GM19372 (cell line): ENCODE results near the gene BAG5.
"Not testable (repeated sequence)": the region's sequence is repeated elsewhere in the genome, so short reads cannot be mapped to it uniquely, and the experiment has no call there.

Experiments
- ATAC-seq: cut with Tn5 transposase; IDR thresholded peaks from one replicate; pipeline ENCODE4 v1.9.1; 2021; ENCODE audit warnings: mild to moderate bottlenecking, low read depth, moderate library complexity; ENCODE audit not compliant: unreplicated experiment

Gene BAG5, protein sequence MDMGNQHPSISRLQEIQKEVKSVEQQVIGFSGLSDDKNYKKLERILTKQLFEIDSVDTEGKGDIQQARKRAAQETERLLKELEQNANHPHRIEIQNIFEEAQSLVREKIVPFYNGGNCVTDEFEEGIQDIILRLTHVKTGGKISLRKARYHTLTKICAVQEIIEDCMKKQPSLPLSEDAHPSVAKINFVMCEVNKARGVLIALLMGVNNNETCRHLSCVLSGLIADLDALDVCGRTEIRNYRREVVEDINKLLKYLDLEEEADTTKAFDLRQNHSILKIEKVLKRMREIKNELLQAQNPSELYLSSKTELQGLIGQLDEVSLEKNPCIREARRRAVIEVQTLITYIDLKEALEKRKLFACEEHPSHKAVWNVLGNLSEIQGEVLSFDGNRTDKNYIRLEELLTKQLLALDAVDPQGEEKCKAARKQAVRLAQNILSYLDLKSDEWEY

DNA sequence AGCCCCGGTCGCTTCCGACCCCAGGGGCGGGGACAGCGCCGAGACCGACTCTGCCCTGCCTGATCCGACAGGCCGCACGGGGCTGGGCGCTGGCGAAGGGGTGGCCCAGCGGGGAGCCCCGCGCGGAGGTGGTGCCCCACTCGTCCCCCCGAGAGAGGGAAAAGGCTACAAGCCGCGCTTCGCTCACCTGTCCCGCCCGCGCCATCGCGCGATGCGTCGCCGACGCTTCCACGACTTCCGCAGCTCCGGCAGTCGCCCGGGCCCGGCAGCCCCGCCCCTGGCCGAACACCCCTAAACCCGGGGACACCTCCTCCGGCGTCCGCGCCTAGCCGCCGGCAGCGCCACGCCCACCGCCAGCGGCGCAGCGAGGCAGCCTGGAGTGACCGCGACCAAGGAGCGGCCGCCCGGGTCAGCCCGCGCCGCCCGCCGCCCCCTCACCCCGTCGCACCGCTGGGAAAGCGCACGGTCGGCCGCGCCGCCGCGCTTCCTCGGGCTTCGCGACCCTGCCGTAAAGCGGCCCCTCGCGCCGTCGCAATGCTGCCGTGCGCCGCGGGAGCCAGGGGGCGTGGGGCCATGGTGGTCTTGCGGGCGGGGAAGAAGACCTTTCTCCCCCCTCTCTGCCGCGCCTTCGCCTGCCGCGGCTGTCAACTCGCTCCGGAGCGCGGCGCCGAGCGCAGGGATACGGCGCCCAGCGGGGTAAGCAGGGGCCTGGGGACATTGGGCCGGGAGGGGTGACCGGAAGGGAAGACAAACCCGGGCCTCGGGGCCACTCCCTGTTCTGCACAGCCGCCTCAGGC, at the start of gene BAG5, which contains the start of gene COA8:
Gene BAG5 (minus strand): TSS at position 229 of the 797 bp plus-strand sequence. CDS start 1,493 bp downstream, outside the sequence.
Gene COA8 (plus strand): TSS at position 532 of the 797 bp plus-strand sequence. CDS start 42 bp downstream, at position 574.
- peak; percentile 67 for ATAC-seq

DNA sequence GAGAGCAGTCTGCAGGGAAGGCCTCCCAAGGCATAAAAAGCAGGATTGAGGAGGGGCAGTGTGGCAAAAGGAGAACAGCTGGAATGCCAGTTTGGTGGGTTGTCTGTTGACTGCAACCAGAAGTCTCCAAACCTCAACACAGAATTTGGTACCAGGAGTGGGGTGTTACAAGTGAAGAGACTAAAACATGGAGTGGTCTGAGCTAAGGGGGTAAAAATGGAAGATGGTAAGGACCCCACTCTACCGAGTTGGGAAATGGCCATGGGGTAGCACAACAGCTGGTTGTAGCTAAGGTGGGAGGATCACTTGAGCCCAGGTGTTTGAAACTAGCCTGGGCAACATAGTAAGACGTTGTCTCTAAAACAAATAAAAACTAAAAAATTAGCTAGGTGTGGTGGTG, 48.8 kb upstream of the BAG5 start:
- ATAC-seq = no peak

DNA sequence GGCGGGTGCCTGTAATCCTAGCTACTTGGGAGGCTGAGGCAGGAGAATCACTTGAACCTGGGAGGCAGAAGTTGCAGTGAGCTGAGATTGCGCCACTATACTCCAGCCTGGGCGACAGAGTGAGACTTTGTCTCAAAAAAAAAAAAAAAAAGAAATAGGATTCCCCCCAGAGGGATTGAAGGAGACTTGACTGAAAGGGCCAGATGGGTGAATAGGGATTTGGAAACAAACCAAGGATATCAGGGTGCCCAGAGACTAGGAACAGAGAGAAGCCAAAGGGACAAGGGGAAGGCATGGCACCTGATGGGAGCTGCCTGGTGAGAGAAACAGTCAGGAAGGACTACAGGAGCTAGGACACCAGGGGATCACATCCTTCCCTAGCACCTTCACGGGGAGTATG, 46.6 kb upstream of the BAG5 start:
- not testable (repeated sequence) for ATAC-seq

DNA sequence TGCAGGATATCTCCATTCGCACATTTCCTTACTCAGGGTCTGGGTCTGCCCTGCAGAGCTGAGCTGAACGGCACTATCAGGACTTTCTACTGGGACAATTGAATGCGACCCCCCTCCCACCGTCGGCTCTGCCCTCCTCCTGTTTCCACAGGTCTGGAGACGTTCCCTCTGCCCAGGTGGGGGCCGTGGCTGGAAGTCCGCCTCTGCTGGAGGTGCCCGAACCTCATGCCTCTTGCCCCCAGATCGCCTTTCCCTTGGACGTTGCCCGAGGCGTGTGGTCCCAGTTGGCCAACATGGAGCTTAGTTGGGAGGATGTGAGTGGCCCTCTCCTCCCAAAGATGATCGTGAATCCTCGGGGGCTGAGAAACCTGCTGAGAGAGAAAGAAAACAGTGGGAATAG, 45.4 kb upstream of the BAG5 start:
- no peak for ATAC-seq

DNA sequence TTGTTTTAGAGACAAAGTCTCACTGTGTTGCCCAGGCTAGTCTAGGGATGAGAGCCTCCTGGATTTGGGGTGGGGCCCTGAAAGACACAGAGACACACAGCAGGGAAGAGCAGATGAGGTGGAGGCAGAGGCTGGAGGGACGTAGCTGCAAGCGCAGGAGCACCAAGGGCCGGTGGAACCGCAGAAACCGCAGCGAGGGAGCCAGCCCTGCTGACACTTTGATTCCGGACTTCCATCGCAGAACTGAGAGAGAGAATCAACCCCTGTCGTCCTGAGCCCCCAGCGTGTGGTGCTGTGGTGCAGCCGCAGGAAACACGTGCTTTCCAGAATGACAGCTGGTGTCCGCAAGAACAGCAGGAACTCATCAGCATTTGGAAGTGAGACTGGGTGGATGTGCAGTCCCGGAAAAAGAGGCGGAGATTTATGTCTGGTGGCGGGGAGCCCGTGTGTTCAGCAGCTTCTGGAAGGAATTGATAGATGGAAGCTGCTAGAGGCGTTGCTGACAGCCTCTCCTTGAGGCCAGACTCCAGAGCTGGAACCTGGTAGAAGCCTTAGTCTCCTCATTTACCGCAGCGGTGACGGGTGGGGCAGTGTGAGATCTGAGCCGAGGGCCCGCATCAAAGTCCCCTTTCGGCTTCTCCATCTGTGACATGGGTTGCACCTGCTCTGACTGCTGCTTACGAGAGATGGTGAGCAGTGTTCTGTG, 44.7 kb upstream of the BAG5 start:
- ATAC-seq = no peak

DNA sequence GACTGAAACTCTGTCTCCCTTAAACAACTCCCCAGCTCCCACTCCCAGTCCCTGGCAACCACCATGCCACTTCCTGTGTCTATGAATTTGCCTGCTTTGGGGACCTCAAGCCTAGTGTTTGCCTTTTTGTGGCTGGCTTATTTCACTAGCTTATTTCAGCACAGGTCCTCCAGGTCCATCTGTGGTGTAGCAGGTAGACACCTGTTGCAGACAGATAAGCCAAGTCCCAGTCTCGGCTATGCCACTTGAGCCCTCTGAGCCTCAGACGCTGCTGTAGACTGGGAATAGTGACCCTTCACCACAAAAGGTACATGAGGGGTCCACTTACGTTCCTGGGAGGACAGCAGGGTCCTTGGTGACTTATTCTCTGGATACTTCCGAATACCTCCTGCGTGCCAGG, 42.2 kb upstream of the BAG5 start:
- ATAC-seq = no peak

DNA sequence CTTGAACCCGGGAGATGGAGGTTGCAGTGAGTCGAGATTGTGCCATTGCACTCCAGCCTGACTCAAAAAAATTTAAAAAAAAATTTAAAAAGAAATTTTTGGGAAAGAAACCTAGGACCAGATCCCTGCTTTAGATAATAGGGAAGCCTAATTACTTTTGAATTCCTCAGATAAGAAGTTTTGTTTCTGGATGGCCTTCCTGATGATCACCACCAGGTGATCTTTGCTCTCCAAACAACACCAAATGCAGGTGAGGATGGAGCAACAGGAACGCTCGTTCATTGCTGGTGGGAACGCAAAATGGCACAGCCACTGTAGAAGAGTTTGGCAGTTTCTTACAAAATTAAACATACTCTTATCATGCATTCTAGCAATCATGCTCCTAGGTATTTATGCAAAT, 38.0 kb upstream of the BAG5 start:
- no peak for ATAC-seq

DNA sequence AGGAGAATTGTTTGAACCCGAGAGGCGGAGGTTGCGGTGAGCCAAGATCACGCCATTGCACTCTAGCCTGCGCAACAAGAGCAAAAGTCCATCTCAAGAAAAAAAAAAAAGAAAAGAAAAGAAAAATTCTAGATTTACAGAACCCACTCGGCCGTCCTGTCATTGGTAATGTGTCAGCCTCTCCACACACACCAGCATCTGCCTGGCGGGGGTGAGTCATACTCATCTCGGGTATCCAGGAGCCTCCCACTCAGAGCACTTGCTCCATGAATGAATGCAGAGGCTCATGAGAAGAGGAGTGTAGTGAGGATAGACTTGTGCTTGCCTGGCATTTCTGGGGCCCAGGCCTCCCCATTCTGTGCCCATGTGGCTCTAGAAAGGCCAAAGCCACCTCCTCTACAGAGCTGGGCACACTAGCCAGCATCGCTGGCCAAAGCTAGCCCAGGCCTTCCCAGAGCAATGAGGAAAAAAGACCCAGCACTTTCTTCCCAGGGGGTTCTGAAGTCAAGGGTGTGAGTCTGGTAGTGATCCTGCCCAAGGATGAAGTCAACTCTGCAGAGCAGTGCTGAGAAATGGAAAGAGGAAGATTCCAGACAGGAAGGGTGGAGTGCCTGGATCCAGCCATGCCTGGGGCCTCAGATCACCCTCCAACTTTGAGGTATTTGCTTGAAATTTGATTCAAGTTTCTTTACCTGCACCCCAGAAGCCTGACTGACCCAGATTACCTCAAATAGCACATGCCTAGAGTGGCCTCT, 35.3 kb upstream of the BAG5 start:
- ATAC-seq = no peak

DNA sequence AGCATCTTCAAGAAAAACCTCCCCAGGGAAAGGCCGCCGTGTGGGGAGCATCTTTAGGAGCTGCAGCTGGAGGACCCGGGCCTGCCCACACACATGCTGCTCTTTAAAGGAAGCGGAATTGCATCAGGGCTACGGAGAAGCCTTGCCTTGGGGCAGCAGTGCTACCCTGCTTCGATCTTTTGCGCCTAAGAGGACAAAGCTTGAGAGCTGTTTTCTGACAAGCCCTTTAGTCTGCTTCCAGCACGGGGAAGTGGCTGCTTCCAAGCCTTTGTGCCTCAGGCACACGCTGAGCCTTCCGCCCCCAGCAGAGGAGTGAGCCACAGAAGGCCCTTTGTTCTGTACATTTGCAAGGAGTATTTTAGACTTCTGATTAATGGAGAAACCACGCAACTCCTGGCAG, 31.8 kb upstream of the BAG5 start:
- no peak for ATAC-seq

DNA sequence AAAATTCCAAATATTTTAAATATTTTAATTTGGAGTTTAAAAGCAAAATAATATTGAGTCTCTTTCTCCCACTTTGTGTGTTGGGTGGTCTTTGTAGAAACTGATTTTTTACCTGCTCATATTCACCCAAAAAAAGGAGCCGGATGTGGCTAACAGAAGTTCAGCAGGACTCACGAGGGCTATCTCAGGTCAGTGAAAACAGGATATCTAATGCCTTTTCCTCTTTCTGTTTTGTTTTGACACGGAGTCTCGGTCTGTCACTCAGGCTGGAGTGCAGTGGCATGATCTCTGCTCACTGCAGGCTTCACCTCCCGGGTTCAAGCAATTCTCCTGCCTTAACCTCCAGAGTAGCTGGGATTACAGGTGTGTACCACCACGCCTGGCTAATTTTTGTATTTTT, 31.1 kb upstream of the BAG5 start:
- ATAC-seq = peak; percentile 84

DNA sequence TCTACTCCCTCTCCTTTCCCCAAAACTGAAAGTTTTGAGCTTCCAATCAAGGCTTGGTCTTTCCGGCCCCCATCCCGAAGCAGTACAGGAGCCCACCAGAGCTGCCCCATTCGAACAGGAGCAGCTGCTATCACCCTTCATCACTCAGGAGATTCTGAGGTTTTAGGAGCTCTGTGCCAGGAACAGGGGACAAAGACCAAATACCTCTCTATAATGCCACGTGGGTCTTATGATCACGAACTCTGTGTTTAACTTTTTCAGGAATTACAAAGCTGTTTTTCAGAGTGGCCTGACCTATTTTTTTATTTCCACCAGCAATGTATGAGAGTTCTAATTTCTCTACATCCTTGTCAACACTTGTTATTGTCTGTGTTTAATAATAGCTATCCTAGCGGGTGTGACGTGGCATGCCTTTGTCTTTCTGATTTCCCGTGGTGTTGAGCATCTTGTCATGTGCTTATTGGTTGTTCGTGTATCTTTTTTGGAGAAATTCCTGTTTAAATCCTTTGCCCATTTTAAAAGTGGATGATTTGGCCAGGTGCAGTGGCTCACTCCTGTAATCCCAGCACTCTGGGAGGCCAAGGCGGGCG, 22.0 kb upstream of the BAG5 start:
- ATAC-seq = no peak

DNA sequence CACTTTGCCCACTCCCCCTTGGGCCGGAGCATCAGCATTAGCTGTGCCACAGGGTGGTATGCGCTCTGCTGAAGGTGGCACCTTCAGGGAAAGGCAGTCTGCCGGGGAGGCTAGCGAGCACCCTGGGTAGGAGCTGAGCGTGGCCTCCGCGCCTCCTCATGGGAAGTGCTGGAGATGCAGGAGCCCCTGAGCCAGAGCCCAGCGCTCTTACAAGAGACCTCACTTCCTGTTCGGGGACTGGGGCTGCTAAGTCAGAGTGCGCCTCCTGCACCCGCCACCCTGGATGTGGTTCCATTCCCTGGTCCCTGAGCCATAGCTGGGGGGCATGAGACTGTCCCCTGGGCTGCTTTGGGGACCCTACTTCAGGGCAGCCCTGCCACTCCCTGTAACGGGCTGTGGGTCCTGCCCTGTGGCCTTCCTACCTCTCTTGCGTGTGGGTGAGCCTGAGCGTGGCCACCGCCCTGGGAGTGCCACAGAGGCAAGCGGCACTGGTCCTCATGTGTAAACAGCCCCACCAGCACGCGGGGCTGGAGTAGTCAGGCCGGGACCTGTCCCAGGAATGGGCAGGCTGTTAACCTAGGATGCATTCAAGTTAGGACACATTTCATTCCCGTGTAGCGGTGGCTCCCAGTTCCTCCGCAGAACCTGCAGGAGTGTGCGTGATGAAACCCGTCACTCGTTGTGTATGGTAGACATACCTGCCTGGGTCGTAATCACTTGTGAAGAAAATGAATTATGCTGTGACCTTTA, 19.7 kb upstream of the BAG5 start:
- no peak for ATAC-seq

DNA sequence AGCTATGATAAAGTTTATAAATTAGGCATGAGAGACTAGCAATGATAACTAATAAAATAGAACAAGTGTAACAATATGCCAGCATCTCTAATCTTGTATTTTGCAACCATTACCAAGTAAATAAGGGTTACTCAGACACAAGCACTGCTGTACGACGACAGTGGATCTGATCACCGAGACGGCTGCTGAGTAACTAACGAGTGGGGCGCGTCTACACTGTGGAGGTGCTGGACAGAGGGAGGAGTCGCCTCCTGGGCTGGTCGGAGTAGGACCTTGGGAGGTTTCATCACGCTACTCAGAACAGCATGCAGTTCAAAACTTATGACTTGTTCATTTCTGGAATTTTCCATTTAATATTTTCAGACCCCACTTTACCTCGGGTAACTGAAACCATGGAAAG, 18.7 kb upstream of the BAG5 start:
- no peak for ATAC-seq

DNA sequence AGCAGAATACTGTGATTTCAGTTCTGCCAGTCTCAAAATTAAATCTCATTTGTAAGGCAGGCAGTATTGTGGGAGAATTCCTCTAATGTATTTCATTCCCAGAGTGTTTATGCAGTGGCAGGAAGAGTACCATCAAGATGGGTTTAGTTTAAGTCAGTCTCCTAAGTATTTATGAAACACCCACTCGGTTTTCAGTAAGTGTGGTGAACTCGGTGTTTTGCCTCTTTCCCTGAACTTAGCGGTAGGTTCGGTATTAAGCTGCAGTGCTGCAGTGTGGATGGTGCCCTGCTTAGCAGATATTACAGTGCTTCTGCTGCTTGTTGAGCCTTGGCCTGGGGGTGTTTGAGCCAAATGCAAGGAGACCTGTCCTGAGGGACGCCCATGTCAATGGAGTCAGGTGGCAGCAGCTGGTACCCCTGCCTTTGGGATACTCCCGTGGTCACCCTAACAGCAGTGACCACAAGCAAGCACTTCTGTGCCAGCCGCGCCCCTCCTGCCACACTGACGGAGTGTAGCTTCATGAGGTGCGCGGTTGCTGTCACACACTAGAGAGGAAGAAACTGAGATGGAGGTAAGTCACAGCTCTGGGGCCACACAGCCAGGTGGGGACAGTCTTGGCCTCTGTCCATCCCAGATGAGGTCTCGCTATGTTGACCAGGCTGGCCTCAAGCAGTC, 16.1 kb upstream of the BAG5 start:
- no peak for ATAC-seq

DNA sequence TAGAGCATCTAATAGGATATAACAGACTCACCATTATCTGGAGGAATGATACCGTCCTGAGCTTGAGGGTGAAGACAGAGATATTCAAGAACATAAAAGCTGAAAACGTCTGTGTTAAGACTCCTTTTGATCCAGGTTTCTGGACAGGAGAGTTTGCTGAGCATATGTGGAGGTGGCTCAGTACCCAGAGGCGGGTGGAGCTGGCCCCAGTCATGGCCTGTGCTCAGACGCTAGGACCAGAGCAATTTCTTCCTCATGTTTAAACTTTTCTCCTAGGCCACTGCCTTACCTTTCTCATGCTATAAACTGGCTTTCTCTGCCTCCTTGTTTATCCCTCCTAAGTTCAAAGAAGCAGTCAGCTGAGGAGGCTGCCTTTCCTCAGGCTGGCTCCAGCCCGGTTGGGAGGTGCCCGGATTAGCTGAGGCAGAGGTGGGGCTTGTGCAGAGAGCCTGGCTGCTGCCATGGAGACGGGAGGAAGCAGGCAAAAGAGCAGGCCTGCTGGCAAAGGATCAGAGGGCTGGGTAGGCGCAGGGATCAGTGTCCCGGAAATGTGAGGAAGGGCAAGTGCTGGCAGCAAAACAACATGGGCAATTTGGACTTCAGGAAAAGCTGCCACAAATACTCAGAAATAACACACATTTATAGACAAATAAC, 14.0 kb upstream of the BAG5 start:
- no peak for ATAC-seq

DNA sequence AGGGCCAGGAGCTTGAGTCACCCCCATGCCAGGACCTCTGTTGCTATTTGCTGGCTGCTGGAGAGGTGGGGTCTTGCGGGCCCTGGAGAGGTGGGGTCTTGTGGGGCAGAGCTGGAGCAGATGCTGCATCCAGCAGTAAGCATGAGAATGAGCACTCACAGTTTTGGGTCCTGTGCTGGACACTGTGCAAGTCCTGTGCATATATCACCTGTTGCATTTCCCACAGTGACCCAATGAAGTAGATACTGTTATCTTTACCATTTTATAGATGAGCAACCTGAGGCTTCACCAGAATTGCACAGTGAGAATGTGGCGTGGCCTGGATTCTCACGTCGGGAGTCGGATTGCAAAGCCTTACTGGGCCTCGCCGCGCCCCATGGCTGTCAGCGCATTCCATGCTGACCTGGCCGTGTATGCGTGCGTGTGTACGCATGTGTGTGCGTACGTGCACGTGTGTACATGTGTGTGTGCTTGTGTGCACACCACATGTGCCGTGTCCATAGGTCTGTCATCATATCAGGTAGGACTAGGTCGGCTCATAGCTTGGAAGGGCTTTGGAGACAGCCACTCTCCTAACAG, 12.3 kb upstream of the BAG5 start:
- ATAC-seq = no peak

DNA sequence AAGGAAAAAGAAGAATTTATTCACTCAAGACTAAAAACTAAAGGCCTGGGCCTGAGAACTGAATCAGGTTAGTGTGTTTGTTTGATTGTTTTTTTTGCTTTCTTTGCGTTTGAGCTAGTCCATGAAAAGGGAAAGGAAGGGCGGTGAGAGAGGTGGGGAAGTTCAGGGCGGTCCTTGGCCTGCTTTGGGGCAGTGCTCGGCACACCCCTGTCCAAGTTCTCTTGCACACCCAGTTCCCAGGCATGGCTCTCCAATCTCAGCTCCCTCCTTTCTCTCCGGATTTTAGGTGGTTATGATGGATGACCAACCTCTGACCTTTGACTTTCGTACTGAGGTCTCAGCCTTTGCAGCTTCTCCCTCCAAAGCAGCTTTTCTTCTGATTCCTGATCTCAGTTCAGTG, 11.6 kb upstream of the BAG5 start:
- ATAC-seq = no peak

DNA sequence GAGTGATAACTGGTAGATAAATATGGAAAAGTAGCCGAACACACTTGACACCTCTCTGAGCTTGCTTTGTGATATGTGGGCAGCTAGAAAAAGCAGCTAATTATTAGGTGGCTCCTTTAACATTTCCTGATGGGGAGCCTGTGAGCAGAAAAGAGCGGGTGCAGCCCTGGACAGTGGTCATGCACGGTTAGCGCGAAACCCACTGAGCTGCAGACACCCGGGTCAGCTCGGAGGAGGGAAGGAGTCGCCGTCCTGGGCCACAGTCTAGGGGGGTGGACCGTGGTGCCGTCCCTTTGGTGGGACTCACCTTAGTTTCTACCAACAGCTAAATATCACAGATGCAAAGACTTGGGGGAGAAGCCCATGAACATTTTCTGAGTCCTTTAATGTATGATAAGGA, 7.0 kb upstream of the BAG5 start:
- no peak for ATAC-seq
